NCI-H1048 (cell line): ENCODE data around the gene LTBP1.
"Not testable (repeated sequence)": the region's sequence is repeated elsewhere in the genome, so short reads cannot be mapped to it uniquely, and the experiment has no call there.

ENCODE experiments used
- DNase-seq: peaks from one replicate; lab custom pipeline; 2025; lab: John Stamatoyannopoulos, UW

Gene LTBP1

GRCh38 chr2:33229646-33230045 lies 282.9 kb downstream of the LTBP1 start:
- no peak for DNase-seq

GRCh38 chr2:33230195-33230594 lies 283.4 kb downstream of the LTBP1 start:
- no peak for DNase-seq

- no peak for DNase-seq
Observed at GRCh38 chr2:33230842-33231241, 284.1 kb downstream of the LTBP1 start.

- DNase-seq = not testable (repeated sequence)
Observed at GRCh38 chr2:33235559-33235958, 288.8 kb downstream of the LTBP1 start.

- no peak for DNase-seq
Observed at GRCh38 chr2:33236482-33237385, 290.0 kb downstream of the LTBP1 start.

GRCh38 chr2:33238111-33238510 lies 291.4 kb downstream of the LTBP1 start:
- no peak for DNase-seq

- DNase-seq = no peak
Observed at GRCh38 chr2:33240178-33240577, 293.4 kb downstream of the LTBP1 start.

GRCh38 chr2:33241072-33241471 lies 294.3 kb downstream of the LTBP1 start:
- DNase-seq = no peak

GRCh38 chr2:33241581-33241980 lies 294.8 kb downstream of the LTBP1 start:
- no peak for DNase-seq

- no peak for DNase-seq
Observed at GRCh38 chr2:33242845-33243244, 296.1 kb downstream of the LTBP1 start.

- DNase-seq = no peak
Observed at GRCh38 chr2:33246432-33246831, 299.7 kb downstream of the LTBP1 start.

- no peak for DNase-seq
Observed at GRCh38 chr2:33247365-33247764, 300.6 kb downstream of the LTBP1 start.

GRCh38 chr2:33250417-33251029 lies 303.8 kb downstream of the LTBP1 start:
- no peak for DNase-seq

- no peak for DNase-seq
Observed at GRCh38 chr2:33256162-33256755, 309.5 kb downstream of the LTBP1 start.

GRCh38 chr2:33258387-33258786 lies 311.6 kb downstream of the LTBP1 start:
- no peak for DNase-seq

GRCh38 chr2:33262097-33262496 lies 315.3 kb downstream of the LTBP1 start:
- DNase-seq = no peak

- DNase-seq = no peak
Observed at GRCh38 chr2:33264766-33265165, 318.0 kb downstream of the LTBP1 start.

GRCh38 chr2:33265584-33266338 lies 319.0 kb downstream of the LTBP1 start:
- DNase-seq = no peak

- no peak for DNase-seq
Observed at GRCh38 chr2:33266467-33266866, 319.7 kb downstream of the LTBP1 start.

- no peak for DNase-seq
Observed at GRCh38 chr2:33267043-33267442, 320.3 kb downstream of the LTBP1 start.

- no peak for DNase-seq
Observed at GRCh38 chr2:33267756-33268155, 321.0 kb downstream of the LTBP1 start.

GRCh38 chr2:33268246-33268831 lies 321.6 kb downstream of the LTBP1 start:
- DNase-seq = no peak
